GM21515 (cell line): ENCODE data around the gene WNT3.
"Not testable (repeated sequence)": the region's sequence is repeated elsewhere in the genome, so short reads cannot be mapped to it uniquely, and the experiment has no call there.

Experiments
- ATAC-seq: cut with Tn5 transposase; IDR thresholded peaks from one replicate; pipeline ENCODE4 v1.9.1; 2021; ENCODE audit not compliant: unreplicated experiment

The WNT3 gene

DNA sequence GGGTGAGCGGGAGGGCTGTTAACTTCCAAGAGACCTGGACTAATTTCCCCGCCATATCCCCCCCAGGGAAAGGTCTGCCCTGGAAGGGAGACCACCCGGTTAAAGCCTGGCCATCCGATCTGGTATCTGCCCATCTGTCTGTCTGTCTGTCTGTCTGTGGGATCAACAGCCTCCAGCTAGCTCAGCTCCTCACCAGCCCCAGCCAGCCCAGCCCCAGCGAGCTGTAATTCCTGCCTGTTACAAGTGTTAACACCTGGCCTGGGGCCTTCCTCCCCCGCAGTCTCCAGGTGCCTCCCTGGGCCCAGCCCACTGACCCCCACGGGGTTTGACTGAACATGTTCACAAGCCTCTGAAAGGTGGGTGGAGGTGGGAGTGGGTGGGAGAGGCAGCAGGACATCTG lies 4.0 kb downstream of the WNT3 start:
- ATAC-seq: no peak

DNA sequence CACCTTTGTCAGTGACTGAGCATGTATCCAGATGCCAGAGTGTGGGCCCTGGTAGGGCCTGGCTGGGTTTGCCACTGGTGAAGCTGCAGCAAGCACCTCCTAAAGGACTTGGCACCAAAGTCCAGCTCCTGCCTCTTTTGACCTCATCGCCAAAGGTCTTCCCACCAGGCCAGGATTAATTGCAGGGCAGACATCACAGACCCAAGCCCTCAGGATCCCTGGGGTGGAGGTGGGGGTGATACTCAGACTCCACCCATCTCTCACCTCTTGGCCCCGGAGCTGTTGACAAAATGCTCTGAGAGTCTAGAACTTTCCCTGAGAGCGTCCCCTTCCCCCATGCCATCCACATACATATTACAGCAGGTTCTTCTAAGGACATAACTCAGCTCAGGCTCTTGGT lies 4.6 kb downstream of the WNT3 start:
- ATAC-seq: no peak

DNA sequence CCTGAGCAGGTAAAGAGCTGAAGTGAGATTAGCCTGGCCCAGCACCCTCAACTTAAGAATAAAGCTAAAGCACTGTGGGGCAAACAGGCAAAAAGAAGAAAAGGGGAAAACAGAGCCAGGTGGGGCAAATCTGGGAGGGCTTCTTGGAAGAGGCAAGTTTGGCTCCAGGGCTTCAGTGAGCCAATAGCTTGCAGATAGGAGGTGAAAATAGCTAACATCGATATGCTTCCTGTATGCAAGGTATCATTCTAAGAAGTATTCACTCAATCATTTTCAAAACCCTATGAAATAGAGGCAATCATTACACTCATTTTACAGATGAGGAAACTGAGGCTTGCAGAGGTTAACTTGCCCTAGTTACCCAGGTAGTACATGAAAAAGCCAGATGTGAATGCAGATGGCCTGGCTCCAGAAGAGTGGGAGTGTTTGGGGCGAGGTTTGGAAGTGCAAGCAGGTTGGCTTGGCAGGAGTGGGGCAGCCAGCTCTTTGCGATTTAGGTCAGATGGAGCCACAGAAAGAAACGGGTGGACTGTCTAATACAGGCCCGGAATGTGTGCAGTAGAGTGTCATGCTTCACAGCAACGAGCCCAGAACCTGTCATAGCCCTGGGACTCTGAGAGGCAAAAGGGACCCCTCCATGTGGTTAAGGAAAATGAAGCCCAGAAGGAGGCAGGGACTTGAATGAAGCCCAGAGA lies 5.7 kb downstream of the WNT3 start:
- no peak for ATAC-seq

DNA sequence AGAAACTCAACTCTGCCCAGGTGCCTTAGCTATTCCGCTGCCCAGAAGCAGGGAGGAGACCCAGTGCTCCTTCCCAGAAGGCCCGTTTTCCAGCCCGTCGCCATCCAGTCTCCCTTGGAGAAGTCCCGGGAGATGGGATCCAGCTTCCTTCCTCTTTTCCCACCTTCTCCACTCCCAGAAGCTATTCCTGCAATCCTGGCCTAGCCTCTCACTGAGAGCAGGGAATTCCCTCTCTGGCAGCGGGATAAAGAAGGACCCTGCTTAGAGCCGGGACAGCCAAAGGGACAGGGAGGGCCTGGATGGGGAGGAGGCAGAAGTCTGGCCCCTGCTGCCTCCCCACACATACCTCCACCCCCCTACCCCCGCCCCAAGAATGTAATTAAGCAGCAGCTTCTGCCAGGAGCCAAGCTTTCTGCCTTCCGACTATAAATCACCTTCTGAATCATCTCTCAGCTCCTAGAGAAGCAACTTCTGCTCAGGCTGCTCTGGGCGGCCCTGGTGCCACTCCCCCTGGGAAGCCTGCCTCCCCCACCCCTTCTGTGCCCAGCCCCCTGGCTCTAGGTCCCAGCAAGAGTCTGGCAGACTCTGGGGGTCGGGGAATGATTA lies 6.4 kb downstream of the WNT3 start:
- no peak for ATAC-seq

DNA sequence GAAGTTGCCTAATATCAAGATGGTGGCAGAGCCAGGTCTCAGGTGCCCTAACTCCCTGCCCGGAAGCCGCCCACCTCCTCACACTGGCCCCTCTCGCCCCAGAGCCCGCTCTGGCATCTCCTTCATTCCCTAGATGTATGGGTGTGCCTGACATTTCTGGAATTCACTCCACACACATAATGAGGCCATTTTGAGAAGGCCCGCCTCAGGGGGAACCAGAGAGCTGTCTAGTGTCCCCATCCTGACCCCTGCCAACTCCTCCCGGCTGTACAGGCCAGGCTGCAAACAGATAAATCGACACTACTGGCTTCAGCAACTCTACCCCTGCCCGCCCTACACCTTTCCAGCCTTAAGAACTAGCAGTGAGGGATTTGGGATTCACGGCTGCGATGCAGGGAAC lies 7.7 kb downstream of the WNT3 start:
- ATAC-seq: no peak

DNA sequence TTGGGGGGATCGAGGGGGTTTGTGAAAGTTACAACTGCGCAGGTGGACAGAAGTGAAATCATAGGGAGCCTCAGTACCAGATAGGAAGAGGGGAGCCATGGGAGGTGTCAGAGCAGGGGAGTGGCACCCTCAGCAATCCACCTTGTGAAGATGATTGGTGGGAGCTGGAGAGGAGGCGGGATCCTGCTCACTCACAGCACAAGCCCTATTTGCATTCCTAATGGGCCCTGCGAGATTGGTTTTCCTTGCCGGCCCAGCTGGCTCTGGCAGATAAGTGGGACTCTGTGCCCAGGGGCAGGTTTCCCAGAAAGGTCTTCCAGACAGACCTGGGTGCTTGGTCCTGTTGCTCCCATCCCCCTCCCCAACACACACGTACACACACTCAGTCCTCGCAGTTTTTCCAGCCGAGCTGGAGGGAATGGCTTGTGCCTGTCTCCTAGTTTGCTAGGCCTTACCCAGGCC lies 9.4 kb downstream of the WNT3 start:
- ATAC-seq: no peak

DNA sequence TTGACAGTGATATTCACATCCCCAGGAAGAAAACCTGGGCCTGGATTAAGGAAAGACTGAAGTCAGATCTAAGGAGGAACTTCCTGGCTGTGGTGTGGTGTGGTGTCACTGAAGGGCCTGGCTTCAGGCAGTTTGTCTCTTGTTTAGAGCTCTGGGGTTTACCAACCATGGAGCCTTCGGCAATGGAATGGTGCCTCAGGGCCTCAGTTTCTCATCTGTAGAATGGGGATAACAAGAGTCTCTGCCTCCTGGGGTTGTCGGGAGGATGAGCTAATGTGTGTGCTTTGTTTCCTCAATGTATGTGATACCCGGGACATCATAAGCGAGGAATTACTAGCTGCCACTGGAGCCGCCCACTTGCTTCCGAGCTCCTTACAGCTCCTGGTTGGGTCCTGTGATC lies 12.7 kb downstream of the WNT3 start:
- no peak for ATAC-seq

DNA sequence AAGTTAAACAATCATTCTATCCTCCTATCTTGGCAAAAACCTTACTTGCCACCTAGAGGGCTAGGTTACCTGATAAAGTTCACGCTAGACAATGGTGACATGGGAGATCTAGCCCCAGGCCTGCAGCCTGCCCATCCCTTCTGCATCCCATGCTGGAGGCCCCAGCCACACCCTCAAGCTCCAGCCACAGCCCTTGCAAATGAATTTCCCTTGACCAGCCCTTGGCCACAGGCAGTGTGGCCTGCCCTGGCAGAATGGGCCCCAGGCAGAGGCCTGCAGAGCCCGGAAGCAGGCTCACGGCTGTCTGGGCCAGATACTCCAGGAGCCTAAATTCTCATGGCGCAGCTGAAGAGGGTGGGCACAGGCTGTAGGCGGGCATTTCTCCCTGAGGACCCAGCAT lies 14.9 kb downstream of the WNT3 start:
- ATAC-seq: no peak

DNA sequence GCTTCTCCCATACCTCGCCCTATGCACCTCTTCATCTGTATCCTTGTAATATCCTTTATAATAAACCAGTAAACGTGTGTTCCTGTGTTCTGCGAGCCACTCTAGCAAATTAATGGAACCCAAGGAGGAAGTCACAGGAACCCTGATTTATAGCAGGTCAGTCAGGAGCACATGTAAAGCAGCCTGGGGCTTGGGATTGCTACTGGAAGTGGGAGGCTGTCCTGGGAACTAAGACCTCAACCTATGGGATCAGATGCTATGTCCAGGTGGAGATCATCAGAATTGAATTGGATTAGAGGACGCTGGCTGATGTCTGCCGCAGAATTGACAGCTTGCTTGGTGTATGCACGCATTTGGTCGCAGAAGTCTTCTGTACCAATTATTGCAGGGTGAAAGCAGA lies 15.7 kb downstream of the WNT3 start:
- ATAC-seq: no peak

DNA sequence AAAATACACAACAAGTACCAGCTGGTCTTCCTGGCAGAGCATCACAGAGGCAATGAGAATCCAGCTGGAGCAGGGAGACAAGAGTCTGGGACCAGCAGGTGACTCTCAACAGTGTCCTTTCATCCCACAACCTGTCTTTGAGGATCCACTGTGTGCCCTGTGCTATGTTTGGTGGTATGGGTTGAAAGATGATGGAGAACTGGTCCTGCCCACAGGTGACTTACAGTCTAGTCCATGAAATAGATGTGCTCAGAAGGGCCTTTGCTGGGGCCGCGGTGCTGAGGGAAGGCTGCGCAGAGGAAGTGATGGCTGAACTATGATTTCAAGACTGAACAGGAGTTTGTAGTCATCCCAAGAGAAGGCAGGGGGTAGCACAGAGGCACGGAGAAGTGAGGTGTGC lies 17.9 kb downstream of the WNT3 start:
- ATAC-seq: no peak

DNA sequence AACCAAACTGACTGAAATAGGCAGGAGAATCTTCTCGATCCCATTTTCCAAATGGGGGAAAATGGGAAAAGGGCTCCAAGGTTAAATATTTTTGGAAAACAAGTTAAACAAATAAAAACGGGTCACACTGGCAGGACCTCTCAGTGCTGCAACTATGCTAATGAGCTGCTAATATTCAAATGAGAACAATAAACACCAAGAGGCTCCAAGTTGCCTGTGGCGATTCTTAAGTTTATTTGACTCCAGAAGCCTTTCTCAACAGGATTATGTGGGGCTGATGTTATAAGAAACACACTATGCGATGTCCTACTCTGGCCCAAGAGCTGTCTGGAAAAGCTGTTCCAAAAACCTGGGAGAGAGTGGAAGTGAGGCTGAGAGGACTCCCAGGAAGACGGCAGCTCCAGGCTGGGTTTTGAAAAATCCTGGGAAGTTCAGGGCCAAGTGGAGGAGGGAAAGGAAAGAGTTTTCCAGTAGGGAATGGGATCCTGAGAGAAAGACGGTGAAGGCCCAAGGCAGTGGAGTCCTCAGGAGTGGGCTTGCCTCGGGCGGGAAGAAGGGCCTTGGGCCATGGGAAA lies 21.4 kb downstream of the WNT3 start:
- ATAC-seq: no peak

DNA sequence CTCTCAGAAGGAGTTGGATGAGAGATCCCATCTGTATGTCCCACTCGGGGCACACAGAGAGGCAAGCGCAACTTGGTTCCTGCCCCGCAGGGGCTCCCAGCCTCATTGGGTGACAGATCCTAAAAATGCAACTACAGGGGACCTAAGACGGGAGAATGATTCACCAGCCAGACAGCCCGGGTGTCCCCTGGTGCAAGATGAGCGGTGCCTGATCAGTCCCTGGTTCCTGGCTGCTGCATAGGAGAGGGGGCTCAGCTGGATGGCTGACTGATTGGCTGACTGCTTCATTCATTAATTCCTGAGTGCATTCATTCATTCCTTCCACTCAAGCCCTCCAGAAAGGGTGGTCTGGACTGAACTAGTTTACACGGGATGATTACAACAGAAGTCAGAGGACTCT lies 22.0 kb downstream of the WNT3 start:
- ATAC-seq: no peak

DNA sequence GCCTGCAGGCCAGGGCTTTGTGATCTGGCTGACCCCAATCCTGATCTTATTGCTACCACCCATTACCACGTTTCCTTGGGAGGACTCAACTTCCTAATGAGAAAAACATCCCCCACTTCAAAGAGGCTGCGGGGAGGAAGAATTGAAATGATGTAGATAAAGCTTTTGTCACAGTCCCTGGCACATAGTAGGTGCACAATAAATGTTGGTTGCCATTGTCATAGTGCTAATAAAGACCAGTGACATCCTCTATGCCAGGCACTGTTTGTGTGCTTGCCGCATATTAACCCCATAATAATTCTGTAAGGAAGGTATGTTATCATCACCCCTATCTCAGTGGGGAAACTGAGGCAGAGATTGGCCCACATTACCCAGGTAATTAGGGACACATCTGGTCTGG lies 22.4 kb downstream of the WNT3 start:
- ATAC-seq: no peak

DNA sequence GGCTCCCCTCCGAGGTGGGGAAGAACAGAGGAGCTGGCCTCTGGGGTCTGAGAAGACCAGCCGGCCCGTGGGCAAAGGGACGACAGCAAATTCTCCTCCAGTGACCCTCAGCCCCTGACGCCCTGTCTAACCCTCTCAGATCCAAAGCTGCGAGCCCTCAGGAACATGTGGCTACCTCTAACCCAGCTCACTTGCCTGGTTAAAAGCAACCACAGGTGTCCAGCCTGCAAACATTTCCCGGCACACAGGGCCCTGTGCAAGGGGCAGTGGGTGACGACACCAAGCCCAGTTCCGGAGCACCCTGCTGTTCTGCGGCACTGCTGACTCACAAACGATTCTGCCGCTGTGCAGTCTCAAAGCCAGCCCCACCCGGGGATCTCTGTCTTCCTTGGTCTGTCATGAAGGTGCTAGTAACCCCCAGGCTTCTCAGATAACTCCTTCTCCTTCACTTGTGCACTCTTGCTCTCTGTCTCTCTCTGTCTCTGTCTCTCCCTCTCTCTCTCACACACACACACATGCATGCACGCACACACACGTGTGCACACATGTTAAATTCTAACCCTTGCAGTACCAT lies 23.0 kb downstream of the WNT3 start:
- ATAC-seq: no peak

DNA sequence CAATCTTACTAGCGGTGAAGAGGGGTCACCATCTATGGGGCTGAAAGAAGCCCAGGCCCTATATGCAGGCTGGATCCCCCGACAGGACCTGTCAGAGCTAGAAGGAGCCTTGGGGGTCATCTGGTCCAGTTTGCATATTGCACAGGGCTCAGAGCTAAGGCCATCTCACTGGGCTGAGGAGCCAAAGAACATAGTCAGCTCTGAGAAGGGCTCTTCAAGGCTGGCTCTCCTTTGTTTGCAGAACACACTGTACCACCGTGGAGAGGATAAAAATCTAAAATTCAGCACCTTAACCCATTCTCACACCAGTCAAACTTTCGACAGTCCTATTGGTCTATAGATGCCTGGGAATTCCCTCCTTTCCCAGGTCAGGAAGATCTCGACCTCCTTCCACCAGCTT lies 24.2 kb downstream of the WNT3 start:
- ATAC-seq: no peak

DNA sequence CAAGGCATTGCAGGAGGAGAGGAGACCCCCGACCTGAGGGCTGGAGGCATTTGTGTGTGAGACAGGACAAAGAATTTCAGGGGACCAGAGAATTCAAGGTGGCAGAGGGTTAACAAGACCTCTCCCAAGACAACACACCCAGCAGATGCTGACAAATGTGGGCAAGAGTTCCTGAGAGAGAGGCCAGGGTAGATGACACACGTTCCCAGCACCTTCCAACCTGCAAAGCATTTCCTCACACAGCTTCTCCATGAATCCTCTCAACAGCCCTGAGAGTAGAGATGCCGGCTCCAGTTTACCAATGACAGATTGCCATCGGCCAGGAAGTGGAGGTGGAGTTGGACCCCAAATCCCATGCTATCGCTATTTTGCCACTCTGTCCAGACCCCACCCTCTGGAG lies 25.0 kb downstream of the WNT3 start:
- no peak for ATAC-seq

DNA sequence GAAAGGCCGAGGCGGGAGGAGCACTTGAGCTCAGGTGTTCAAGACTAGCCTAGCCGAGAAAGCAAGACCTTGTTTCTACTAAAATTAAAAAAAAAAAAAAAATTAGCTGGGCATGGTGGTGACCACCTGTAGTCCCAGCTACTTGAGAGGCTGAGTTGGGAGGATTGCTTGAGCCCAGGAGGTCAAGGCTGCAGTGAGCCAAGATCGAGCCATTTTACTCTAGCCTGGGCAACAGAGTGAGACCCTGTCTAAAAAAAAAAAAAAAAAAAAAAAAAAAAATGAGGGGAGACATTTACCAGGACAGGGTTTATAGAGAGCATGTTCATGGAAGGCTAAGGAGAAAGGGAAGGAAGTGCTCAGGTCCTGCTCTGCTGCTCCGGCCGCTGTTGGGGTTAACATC lies 25.5 kb downstream of the WNT3 start:
- ATAC-seq: not testable (repeated sequence)

DNA sequence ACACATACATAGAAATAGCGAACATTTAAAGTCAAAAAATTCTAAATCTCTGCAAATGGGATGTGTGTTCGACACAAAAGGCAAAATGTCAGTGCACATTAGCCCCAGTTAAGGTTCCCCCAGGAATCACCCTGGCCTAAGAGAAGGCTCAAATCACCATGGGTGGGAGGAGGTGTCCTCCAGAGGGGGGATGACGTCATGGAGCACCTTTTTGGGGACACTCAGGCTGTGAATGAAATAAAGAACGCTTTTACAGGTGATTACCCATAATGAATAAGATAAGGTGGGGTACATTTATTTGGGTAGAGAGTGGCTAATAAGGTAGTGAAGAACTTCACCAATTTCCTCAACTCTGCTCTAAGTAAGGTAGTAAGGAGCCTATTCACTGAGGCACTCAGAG lies 26.4 kb downstream of the WNT3 start:
- ATAC-seq: no peak

DNA sequence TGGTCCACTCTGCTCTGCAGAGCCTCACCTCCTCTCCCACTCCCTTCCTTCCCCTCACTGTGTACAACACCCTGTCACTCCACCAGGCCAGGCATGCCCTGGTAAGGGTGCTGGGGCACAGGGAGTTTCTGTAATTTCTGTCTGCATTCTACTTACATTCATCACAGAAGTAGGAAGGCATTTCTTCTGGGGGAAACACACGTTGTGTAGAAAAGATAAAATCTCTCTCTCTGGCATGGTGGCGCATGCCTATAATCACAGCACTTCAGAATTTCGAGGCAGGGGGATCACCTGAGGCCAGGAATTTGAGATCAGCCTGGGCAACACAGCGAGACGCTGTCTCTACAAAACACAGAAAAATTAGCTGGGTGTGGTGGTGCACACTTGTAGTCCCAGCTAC lies 27.0 kb downstream of the WNT3 start:
- no peak for ATAC-seq

DNA sequence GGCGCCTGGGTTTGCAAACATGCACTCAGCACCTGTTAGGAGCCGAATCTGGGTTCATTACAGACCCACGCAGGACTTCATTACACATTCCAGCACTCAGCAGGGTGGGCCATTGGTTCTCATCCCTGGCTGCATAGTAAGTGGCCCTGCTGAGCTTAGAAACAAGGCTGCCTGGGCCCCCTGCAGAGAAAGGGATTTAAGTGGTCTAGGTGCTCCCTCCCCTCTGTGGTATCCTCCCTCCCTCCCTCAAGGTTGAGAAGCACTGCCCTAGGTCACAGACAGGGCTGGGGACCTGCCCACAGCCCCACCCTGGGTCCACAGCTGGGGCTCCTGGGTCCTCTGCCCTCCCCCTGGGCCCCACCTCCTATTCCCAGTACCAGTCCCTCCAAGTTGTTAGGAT lies 28.3 kb downstream of the WNT3 start:
- ATAC-seq: no peak

DNA sequence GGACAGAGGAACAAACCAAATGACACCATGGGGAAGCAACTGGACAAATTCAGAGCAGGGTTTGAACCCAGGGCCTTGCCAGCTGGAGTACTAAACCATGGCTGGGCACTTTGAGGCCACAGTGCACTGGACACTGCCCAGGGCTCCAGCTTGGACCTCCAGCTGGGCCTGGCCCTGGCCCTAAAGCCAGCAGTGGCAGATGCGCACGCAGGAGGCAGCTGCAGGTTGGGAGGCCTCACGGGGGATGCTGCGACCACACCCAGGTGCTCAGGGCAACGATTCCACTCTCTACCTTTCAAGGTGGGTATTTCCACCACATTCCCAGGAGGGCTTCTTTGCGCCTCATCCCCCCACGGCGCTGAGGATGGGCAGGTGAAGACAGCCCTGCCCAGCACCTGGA lies 28.9 kb downstream of the WNT3 start:
- ATAC-seq: no peak

DNA sequence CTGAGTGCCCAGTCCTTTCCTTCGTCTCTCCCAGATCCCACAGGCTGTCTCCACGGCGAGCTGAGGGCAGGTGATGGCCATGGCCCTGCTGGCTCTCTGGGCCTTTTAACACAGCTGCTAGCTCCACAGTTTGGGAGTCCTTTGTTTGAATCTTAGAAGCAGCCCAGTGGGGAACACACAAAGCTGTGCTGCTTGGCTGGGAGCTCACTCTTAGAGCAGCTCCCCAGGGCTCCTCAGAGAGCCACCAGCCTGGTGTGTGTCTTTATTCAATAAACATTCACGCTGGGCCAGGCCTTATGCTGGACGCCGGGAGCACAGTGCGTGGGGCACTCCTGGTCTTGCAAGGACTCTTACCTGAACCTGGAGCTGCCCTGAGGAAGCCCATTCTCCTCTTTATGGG lies 29.7 kb downstream of the WNT3 start:
- no peak for ATAC-seq
